Epithelial cell of proximal tubule (primary cell): Measurements from ENCODE around the gene PIK3CA. TPM values are rescaled to one million over a fixed set of nuclear protein-coding genes. Genes with fewer than 3 reads are reported as not detected.
A peak's percentile ranks its signal among the peaks of the same experiment; 100 is the strongest.

Experiments
- DNase-seq: peaks from one replicate; pipeline ENCODE4 v3.0.0-alpha.2; 2011; ENCODE audit warnings: low read depth
- H3K4me3 ChIP-seq: 2 replicates; pipeline ENCODE4 v1.5.1; 2011; ENCODE audit warnings: low read depth, mild to moderate bottlenecking, low read length
- CTCF ChIP-seq: conservative IDR thresholded peaks from 2 replicates; pipeline ENCODE4 v1.5.1; 2012; ENCODE audit warnings: low read depth, mild to moderate bottlenecking, low read length
- total RNA-seq: library from RNA; depleted of rRNA; stranded (reverse); fragments of >200 nt; gene quantifications from 2 replicates; pipeline ENCODE4 v1.2.3, GENCODE V29; 2015

Gene PIK3CA
- total RNA-seq: 8.7 and 11.7 TPM in 2 replicates

- no peak for TF ChIP-seq CTCF
- H3K4me3 ChIP-seq: peak within 1 kb of the TSS; percentile 86
- peak; percentile 90 for DNase-seq
These were observed at the start of gene PIK3CA for GRCh38 chr3:179147873-179148615. Gene PIK3CA, plus strand, starts transcription at chr3:179148357. Its CDS starts 50,469 bp downstream, at chr3:179198826.

GRCh38 chr3:179098388-179099077 lies 49.6 kb upstream of the PIK3CA start:
- TF ChIP-seq CTCF: peak; percentile 20
- no peak for DNase-seq
- H3K4me3 ChIP-seq: no peak overlapping the region

- H3K4me3 ChIP-seq: no peak overlapping the region
- TF ChIP-seq CTCF: no peak
- peak; percentile 29 for DNase-seq
These were observed 47.5 kb upstream of the PIK3CA start for GRCh38 chr3:179100652-179101051.

GRCh38 chr3:179105881-179106280 lies 42.3 kb upstream of the PIK3CA start:
- no peak for DNase-seq
- TF ChIP-seq CTCF: no peak

GRCh38 chr3:179107617-179108016 lies 40.5 kb upstream of the PIK3CA start:
- no peak overlapping the region for H3K4me3 ChIP-seq
- DNase-seq: no peak
- TF ChIP-seq CTCF: no peak

More at GRCh38 chr3:179105881-179106280, 42.3 kb upstream of the PIK3CA start:
- H3K4me3 ChIP-seq: no peak overlapping the region

GRCh38 chr3:179108086-179108485 lies 40.1 kb upstream of the PIK3CA start:
- no peak for TF ChIP-seq CTCF
- no peak overlapping the region for H3K4me3 ChIP-seq
- DNase-seq: no peak
